Fibroblast of lung (primary cell): ENCODE measurements around the gene DPH2. TPM values are rescaled to one million over a fixed set of nuclear protein-coding genes. Genes with fewer than 3 reads are reported as not detected.

ENCODE experiments used
- DNase-seq, 2 donors: peaks; one replicate each; pipeline versions ENCODE4 v3.0.0 to v3.0.0-alpha.2; 2010; ENCODE audit warnings: low read depth in 2 of 2
- H2AFZ ChIP-seq: 2 replicates; pipeline ENCODE4 v1.5.1; 2012; ENCODE audit warnings: low read length, control low read depth, inconsistent platforms
- H3K27ac ChIP-seq: 2 replicates; pipeline ENCODE4 v1.5.1; 2011; ENCODE audit warnings: low read length, control low read depth; ENCODE audit not compliant: insufficient read depth
- H3K27me3 ChIP-seq: 2 replicates; pipeline ENCODE4 v1.5.1; 2011; ENCODE audit warnings: mild to moderate bottlenecking, low read length; ENCODE audit not compliant: control insufficient read depth, insufficient read depth
- H3K36me3 ChIP-seq: 2 replicates; pipeline ENCODE4 v1.5.1; 2011; ENCODE audit warnings: low read length; ENCODE audit not compliant: control insufficient read depth, insufficient read depth
- H3K4me1 ChIP-seq: 2 replicates; pipeline ENCODE4 v1.5.1; 2011; ENCODE audit warnings: low read length; ENCODE audit not compliant: control insufficient read depth, insufficient read depth; ENCODE audit errors: extremely low read depth
- H3K4me2 ChIP-seq: 2 replicates; pipeline ENCODE4 v1.5.1; 2011; ENCODE audit warnings: low read length, control low read depth; ENCODE audit not compliant: insufficient read depth; ENCODE audit errors: extremely low read depth
- H3K4me3 ChIP-seq, 4 experiments: fragments of 200-600 bp in 1 of 4; sonication (generic) in 1 of 4; replicated peaks in 1 of 4; 2 replicates each; pipeline ENCODE4 v1.5.1; 2011 to 2016; ENCODE audit warnings: low read length in 4 of 4, low read depth in 3 of 4, mild to moderate bottlenecking in 3 of 4, control low read depth in 2 of 4, inconsistent platforms in 1 of 4, mixed read lengths in 1 of 4; ENCODE audit not compliant: insufficient read depth in 1 of 4; ENCODE audit errors: control extremely low read depth in 1 of 4
- H3K79me2 ChIP-seq: 2 replicates; pipeline ENCODE4 v1.5.1; 2012; ENCODE audit warnings: mild to moderate bottlenecking, low read length, inconsistent platforms; ENCODE audit not compliant: control insufficient read depth, insufficient read depth
- H3K9ac ChIP-seq: 2 replicates; pipeline ENCODE4 v1.5.1; 2011; ENCODE audit warnings: mild to moderate bottlenecking, low read length, control low read depth; ENCODE audit not compliant: insufficient read depth
- H3K9me3 ChIP-seq: 2 replicates; pipeline ENCODE4 v1.5.1; 2012; ENCODE audit warnings: low read depth, low read length; ENCODE audit not compliant: control insufficient read depth, insufficient read depth
- H4K20me1 ChIP-seq: 2 replicates; pipeline ENCODE4 v1.5.1; 2011; ENCODE audit warnings: low read length; ENCODE audit not compliant: control insufficient read depth, insufficient read depth; ENCODE audit errors: extremely low read depth
- EZH2 ChIP-seq: IDR thresholded peaks from 2 replicates; pipeline ENCODE4 v1.5.1; 2012; ENCODE audit warnings: low read length, control low read depth, mild to moderate bottlenecking; ENCODE audit errors: missing control alignments
- polyA plus RNA-seq, 2 donors: library from polyadenylated mRNA; depleted of rRNA in 1 of 2; stranded (reverse) in 1 of 2; unstranded in 1 of 2; fragments of >200 nt; gene quantifications; 2 replicates each; pipeline ENCODE4 v1.2.1, GENCODE V29; 2011 to 2012; ENCODE audit warnings: missing spikeins in 1 of 2
- total RNA-seq: library from RNA; depleted of rRNA; stranded (reverse); fragments of >200 nt; gene quantifications from 2 replicates; pipeline ENCODE4 v1.2.1, GENCODE V29; 2014
- TF ChIP-seq, protein P1 (sequence below), 2 donors: IDR thresholded peaks in 1 of 2; conservative IDR thresholded peaks in 1 of 2; 1 replicate in 1 of 2; 2 replicates in 1 of 2; pipeline ENCODE4 v1.5.1; 2011 to 2012; ENCODE audit warnings: low read length in 2 of 2, control low read depth in 1 of 2, inconsistent platforms in 1 of 2, low read depth in 1 of 2, mild to moderate bottlenecking in 1 of 2

The DPH2 gene
- total and polyA plus RNA-seq, 2 donors (not counting 1 experiment from before 2014, with no cell fraction given): 9.1 to 11.2 TPM

DNA sequence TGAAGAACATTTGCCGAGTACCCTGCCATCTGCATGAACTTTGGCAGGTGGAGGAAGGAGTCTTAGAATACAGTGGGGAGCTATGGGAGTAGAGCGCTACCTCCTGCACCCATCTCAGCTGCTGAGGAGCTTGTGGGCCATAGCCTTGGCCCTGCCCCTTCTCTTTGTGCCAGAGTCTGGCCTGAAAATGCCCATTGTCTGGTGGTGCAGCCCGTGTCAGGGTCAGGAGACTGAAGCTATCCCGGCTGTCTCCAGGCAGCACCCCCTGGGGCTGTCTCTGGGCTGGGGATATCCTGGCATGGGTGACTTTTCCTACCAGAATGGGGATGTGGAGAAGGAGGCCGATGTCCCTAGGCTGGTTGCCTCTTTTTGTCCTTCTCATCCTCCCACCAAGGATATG is 15.8 kb upstream of the DPH2 start:
- no peak overlapping the region for H3K27ac ChIP-seq
- no peak for TF ChIP-seq EZH2
- TF ChIP-seq, protein P1, sequence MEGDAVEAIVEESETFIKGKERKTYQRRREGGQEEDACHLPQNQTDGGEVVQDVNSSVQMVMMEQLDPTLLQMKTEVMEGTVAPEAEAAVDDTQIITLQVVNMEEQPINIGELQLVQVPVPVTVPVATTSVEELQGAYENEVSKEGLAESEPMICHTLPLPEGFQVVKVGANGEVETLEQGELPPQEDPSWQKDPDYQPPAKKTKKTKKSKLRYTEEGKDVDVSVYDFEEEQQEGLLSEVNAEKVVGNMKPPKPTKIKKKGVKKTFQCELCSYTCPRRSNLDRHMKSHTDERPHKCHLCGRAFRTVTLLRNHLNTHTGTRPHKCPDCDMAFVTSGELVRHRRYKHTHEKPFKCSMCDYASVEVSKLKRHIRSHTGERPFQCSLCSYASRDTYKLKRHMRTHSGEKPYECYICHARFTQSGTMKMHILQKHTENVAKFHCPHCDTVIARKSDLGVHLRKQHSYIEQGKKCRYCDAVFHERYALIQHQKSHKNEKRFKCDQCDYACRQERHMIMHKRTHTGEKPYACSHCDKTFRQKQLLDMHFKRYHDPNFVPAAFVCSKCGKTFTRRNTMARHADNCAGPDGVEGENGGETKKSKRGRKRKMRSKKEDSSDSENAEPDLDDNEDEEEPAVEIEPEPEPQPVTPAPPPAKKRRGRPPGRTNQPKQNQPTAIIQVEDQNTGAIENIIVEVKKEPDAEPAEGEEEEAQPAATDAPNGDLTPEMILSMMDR (conservative IDR thresholded peaks at IDR 0.05 in 1 of 2, IDR thresholded peaks at IDR 0.05 in 1 of 2; ENCODE audit: low read depth in 1 of 2, low read length in 2 of 2): no peak
- no peak overlapping the region for H3K4me2 ChIP-seq
- no peak overlapping the region for H3K4me3 ChIP-seq
- H3K79me2 ChIP-seq: peaks cover 4% of the 10 kb centered on the region
- H3K4me1 ChIP-seq: no peaks in the 10 kb centered on the region
- no peak overlapping the region for H2AFZ ChIP-seq
- H3K9me3 ChIP-seq: no peaks in the 10 kb centered on the region
- H3K36me3 ChIP-seq: peaks cover 12% of the 10 kb centered on the region
- no peak overlapping the region for H3K9ac ChIP-seq
- no peaks in the 10 kb centered on the region for H3K27me3 ChIP-seq
- no peak for DNase-seq
- H4K20me1 ChIP-seq: no peaks in the 10 kb centered on the region

- H3K4me2 ChIP-seq: no peak overlapping the region
- TF ChIP-seq EZH2: no peak
- TF ChIP-seq, protein P1 (conservative IDR thresholded peaks at IDR 0.05 in 1 of 2, IDR thresholded peaks at IDR 0.05 in 1 of 2; ENCODE audit: low read depth in 1 of 2, low read length in 2 of 2): no peak
- no peaks in the 10 kb centered on the region for H3K4me1 ChIP-seq
- no peak overlapping the region for H3K9ac ChIP-seq
- H3K27me3 ChIP-seq: no peaks in the 10 kb centered on the region
- H2AFZ ChIP-seq: no peak overlapping the region
- H3K79me2 ChIP-seq: peaks cover 2% of the 10 kb centered on the region
- H4K20me1 ChIP-seq: no peaks in the 10 kb centered on the region
- H3K4me3 ChIP-seq: no peak overlapping the region
- no peak overlapping the region for H3K27ac ChIP-seq
- DNase-seq: no peak
- H3K9me3 ChIP-seq: no peaks in the 10 kb centered on the region
- peaks cover 13% of the 10 kb centered on the region for H3K36me3 ChIP-seq
Measured at GRCh38 chr1:43956234-43956633, 13.6 kb upstream of the DPH2 start.

DNA sequence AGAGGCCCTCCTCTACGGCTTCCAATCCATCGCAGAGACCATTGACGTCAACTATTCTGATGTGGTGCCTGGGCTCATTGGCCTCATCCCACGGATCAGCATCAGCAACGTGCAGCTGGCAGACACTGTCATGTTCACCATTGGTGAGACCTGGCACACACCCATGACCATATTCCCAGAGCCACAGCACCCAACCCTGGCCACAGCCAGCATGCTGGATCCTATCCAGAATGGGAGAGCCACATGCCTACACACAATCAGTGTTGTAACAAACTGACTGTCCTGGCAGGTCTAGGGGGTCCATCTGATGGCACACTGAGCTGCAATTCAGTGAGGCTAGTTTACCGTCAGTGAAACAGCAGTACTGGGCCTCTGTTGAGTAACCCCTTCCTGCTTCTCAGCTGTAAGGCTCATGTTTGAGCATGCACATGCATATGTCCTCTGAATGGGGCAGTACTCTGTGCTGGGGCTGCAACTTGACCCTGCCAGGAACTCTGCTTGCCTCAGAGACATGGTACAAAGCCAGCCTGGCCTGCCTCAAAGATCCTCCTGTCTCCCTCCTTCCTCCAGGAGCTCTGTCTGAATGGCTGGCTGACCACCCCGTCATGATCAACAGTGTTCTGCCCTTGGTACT is 12.3 kb upstream of the DPH2 start:
- TF ChIP-seq EZH2: no peak
- TF ChIP-seq, protein P1 (conservative IDR thresholded peaks at IDR 0.05 in 1 of 2, IDR thresholded peaks at IDR 0.05 in 1 of 2; ENCODE audit: low read depth in 1 of 2, low read length in 2 of 2): no peak
- Histone ChIP-seq H3K4me2 (no peak overlapping the region), H3K9ac (no peak overlapping the region), H3K27me3 (no peaks in the 10 kb centered on the region), H3K4me3 (no peak overlapping the region), H3K9me3 (no peaks in the 10 kb centered on the region), H3K4me1 (no peaks in the 10 kb centered on the region), H3K79me2 (peaks cover 2% of the 10 kb centered on the region), H3K27ac (no peak overlapping the region), H2AFZ (no peak overlapping the region), H4K20me1 (no peaks in the 10 kb centered on the region), H3K36me3 (peaks cover 15% of the 10 kb centered on the region)
- no peak for DNase-seq
